GM12878 (cell line): ENCODE measurements around the gene SLC19A2. TPM values are rescaled to one million over a fixed set of nuclear protein-coding genes. Genes with fewer than 3 reads are reported as not detected.

Experiments
- ATAC-seq: fragments of 200-7000 bp; cut with Tn5 transposase; 3 replicates; pipeline ENCODE4 v1.9.1; 2020; ENCODE audit warnings: mild to moderate bottlenecking, moderate library complexity
- BruUV-seq: library from RNA; stranded (reverse); fragments of 400-500 nt; replicated peaks from 2 replicates; lab custom pipeline; 2021; lab: Mats Ljungman, UMichigan
- CTCF ChIA-PET: fragments of 300-600 bp; sonication (Branson Sonifier 250); formaldehyde crosslinking; extraction: SDS; loops from one replicate; lab custom pipeline; 2021; ENCODE audit warnings: inconsistent platforms; lab: Yijun Ruan, JAX
- POLR2A ChIA-PET: fragments of 350-600 bp; formaldehyde crosslinking; extraction: SDS; loops from one replicate; lab custom pipeline; 2021; ENCODE audit warnings: inconsistent platforms; lab: Charles Lee
- RAD21 ChIA-PET: fragments of 300-600 bp; sonication (Branson Sonifier 250); formaldehyde crosslinking; loops from one replicate; lab custom pipeline; 2023; ENCODE audit warnings: antibody characterized with exemption; ENCODE audit not compliant: unreplicated experiment; lab: Charles Lee
- SMC1A ChIA-PET: fragments of 300-600 bp; sonication (Branson Sonifier 250); formaldehyde crosslinking; loops from one replicate; lab custom pipeline; 2023; ENCODE audit not compliant: unreplicated experiment, uncharacterized antibody; lab: Charles Lee
- DNase-seq: peaks from one replicate; pipeline ENCODE4 v3.0.0-alpha.2; 2011; ENCODE audit warnings: low read depth, low spot score
- FAIRE-seq: peaks from 3 replicates; lab custom pipeline; 2011; peaks lifted over from hg19 to GRCh38; lab: Jason Lieb, UNC
- H2AFZ ChIP-seq: 2 replicates; pipeline ENCODE4 v1.6.0; 2011; ENCODE audit warnings: low read depth, low read length, control low read depth; ENCODE audit not compliant: control insufficient read depth
- H3K27ac ChIP-seq: 2 replicates; pipeline ENCODE4 v1.5.1; 2011; ENCODE audit warnings: control low read depth; ENCODE audit not compliant: control insufficient read depth, insufficient read depth
- H3K27me3 ChIP-seq, 2 experiments: replicated peaks in 1 of 2; 2 replicates each; pipeline versions ENCODE4 v1.6.0 to v1.6.1; 2011; ENCODE audit warnings: low read length in 1 of 2; ENCODE audit not compliant: control insufficient read depth in 2 of 2, insufficient read depth in 2 of 2
- H3K36me3 ChIP-seq, 2 experiments: 2 replicates each; pipeline ENCODE4 v1.5.1; 2011; ENCODE audit warnings: low read length in 1 of 2; ENCODE audit not compliant: control insufficient read depth in 2 of 2, insufficient read depth in 2 of 2
- H3K4me1 ChIP-seq: 2 replicates; pipeline ENCODE4 v1.6.1; 2011; ENCODE audit warnings: mild to moderate bottlenecking, low read length, moderate library complexity, mixed read lengths; ENCODE audit not compliant: control insufficient read depth, insufficient read depth
- H3K4me2 ChIP-seq: 2 replicates; pipeline ENCODE4 v1.6.0; 2011; ENCODE audit warnings: control low read depth; ENCODE audit not compliant: control insufficient read depth, insufficient read depth
- H3K4me3 ChIP-seq: fragments of 200-600 bp; sonication (generic); 2 replicates; pipeline ENCODE4 v1.5.1; 2016
- H3K79me2 ChIP-seq: 2 replicates; pipeline ENCODE4 v1.6.0; 2011; ENCODE audit warnings: low read length; ENCODE audit not compliant: control insufficient read depth, insufficient read depth
- H3K9ac ChIP-seq: 2 replicates; pipeline ENCODE4 v1.8.0; 2011; ENCODE audit warnings: low read length, control low read depth, mixed read lengths; ENCODE audit not compliant: control insufficient read depth, insufficient read depth
- H3K9me3 ChIP-seq: replicated peaks from 3 replicates; pipeline ENCODE4 v1.5.1; 2011; ENCODE audit warnings: mild to moderate bottlenecking, low read length; ENCODE audit not compliant: control insufficient read depth, insufficient read depth
- H4K20me1 ChIP-seq: 2 replicates; pipeline ENCODE4 v1.6.0; 2011; ENCODE audit not compliant: control insufficient read depth, insufficient read depth
- EGR1 ChIP-seq, 2 experiments: IDR thresholded peaks; 1 replicate in 1 of 2; 2 replicates in 1 of 2; pipeline ENCODE4 v1.6.1; 2011 to 2012; ENCODE audit warnings: low read depth in 2 of 2, low read length in 2 of 2, borderline replicate concordance in 1 of 2, mild to moderate bottlenecking in 1 of 2, moderate library complexity in 1 of 2
- FOXK2 ChIP-seq: fragments of 450-650 bp; IDR thresholded peaks from 2 replicates; pipeline ENCODE4 v1.6.1; 2017; ENCODE audit warnings: mild to moderate bottlenecking, moderate library complexity
- MEF2A ChIP-seq: IDR thresholded peaks from 2 replicates; pipeline ENCODE4 v1.6.1; 2011; ENCODE audit warnings: low read depth, mild to moderate bottlenecking, low read length, moderate library complexity; ENCODE audit not compliant: insufficient read depth
- MTA2 ChIP-seq: fragments of 450-650 bp; IDR thresholded peaks from 2 replicates; pipeline ENCODE4 v1.6.1; 2016; ENCODE audit warnings: low read depth, mild to moderate bottlenecking, moderate library complexity
- MYC ChIP-seq: IDR thresholded peaks from 2 replicates; pipeline ENCODE4 v1.6.1; 2011; ENCODE audit warnings: mild to moderate bottlenecking, low read length, moderate library complexity, inconsistent platforms; ENCODE audit not compliant: insufficient read depth, insufficient replicate concordance, insufficient read length, severe bottlenecking
- SMARCA5 ChIP-seq: fragments of 450-650 bp; IDR thresholded peaks from 2 replicates; pipeline ENCODE4 v1.6.1; 2017; ENCODE audit warnings: mild to moderate bottlenecking
- ZNF384 ChIP-seq: IDR thresholded peaks from 2 replicates; pipeline ENCODE4 v1.6.1; 2012; ENCODE audit warnings: low read depth, mild to moderate bottlenecking, low read length, improper control_type of control experiment, borderline replicate concordance
- WGBS: methylation state at CpG from one replicate; pipeline ENCODE4 v1.1.6; 2016; ENCODE audit warnings: low lambda C conversion rate; ENCODE audit not compliant: insufficient replicate concordance, insufficient coverage; ENCODE audit errors: missing lambda C conversion rate; 5-methylcytosine and 5-hydroxymethylcytosine counted together
- in situ Hi-C: fragments of 300-500 bp; cut with MboI; formaldehyde crosslinking; loops from 9 replicates; pipeline ENCODE4 v1.14.3; 2018; ENCODE audit warnings: mixed read lengths
- intact Hi-C: fragments of 100-400 bp; cut with micrococcal nuclease; formaldehyde crosslinking; loops from one replicate; pipeline ENCODE4 v1.14.2; 2022; ENCODE audit not compliant: unreplicated experiment
- polyA plus RNA-seq, 11 experiments: library from polyadenylated mRNA; depleted of rRNA in 4 of 11; unstranded in 6 of 11; stranded (reverse) in 5 of 11; fragments of >200 nt; fragmentation: Nextera tagmentation in 4 of 11; fragmentation: Illumina TruSeq in 1 of 11; extraction: Ambion mirVana in 4 of 11; extraction: Trizol in 1 of 11; gene quantifications; 1 replicate in 1 of 11; 2 replicates in 10 of 11; pipeline versions ENCODE4 v1.2.1 to v1.2.3, GENCODE V29; 2011 to 2016; ENCODE audit warnings: inconsistent platforms in 2 of 11, missing spikeins in 2 of 11, low read depth in 1 of 11
- total RNA-seq, 4 experiments: library from RNA; depleted of rRNA in 3 of 4; stranded (reverse); fragments of >200 nt in 3 of 4; fragmentation: Illumina TruSeq in 1 of 4; extraction: Trizol in 1 of 4; gene quantifications; 2 replicates each; pipeline versions ENCODE4 v1.2.1 to v1.2.3, GENCODE V29; 2013 to 2021
- TF ChIP-seq, protein P1 (sequence below): fragments of 450-650 bp; IDR thresholded peaks from 2 replicates; pipeline ENCODE4 v1.6.1; 2017; ENCODE audit warnings: mild to moderate bottlenecking, moderate library complexity
- TF ChIP-seq, protein P2 (sequence below): fragments of 450-650 bp; formaldehyde crosslinking; IDR thresholded peaks from 2 replicates; pipeline ENCODE4 v1.4.0; 2020; ENCODE audit warnings: mild to moderate bottlenecking, moderate library complexity
- TF ChIP-seq, protein P3 (sequence below): fragments of 450-650 bp; IDR thresholded peaks from 2 replicates; pipeline ENCODE4 v1.6.1; 2017; ENCODE audit warnings: mild to moderate bottlenecking
- TF ChIP-seq, protein P4 (sequence below): fragments of 150-350 bp; IDR thresholded peaks from 2 replicates; pipeline ENCODE4 v1.6.1; 2016; ENCODE audit warnings: low read depth, low read length

The SLC19A2 gene
- total and polyA plus RNA-seq, 10 of the 15 experiments (the other 5 are each of a cell fraction or from before 2014, with no cell fraction given) = 1.2 to 7.8 (median 2.5) TPM

DNA sequence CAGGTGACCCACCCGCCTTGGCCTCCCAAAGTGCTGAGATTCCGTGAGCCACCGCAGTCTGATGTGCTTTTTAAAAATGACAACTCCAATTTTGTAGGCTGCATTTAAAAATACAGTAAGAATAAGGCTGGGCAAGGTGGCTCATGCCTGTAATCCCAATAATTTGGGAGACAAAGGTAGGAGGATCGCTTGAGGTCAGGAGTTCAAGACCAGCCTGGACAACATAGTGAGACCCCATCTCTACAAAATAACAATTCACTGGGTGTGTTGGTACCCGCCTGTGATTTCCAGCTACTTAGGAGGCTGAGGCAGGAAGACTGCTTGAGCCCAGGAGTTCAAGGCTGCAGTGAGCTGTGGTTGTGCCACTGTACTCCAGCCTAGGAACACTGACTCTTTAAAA lies 23.4 kb downstream of the SLC19A2 start:
- SMC1A ChIA-PET = no interaction called here
- CTCF ChIA-PET = no interaction called here
- no peak overlapping the region for H3K27ac ChIP-seq
- no peaks in the 10 kb centered on the region; the same call in 1 of the 3 replicates for H3K9me3 ChIP-seq
- no peaks in the 10 kb centered on the region for H3K27me3 ChIP-seq
- H3K4me1 ChIP-seq = no peaks in the 10 kb centered on the region
- in situ Hi-C loops = no loop called here
- no peak overlapping the region for H3K4me2 ChIP-seq
- 95% methylated on average over 5 of the region's 5 CpGs for WGBS
- no peaks in the 10 kb centered on the region for H4K20me1 ChIP-seq
- H2AFZ ChIP-seq = no peak overlapping the region
- RAD21 ChIA-PET = no interaction called here
- DNase-seq = no peak
- no peak for ATAC-seq
- POLR2A ChIA-PET = no interaction called here
- no TSS peak for BruUV-seq
- H3K79me2 ChIP-seq = no peaks in the 10 kb centered on the region
- H3K9ac ChIP-seq = no peak overlapping the region
- FAIRE-seq = no peak
- intact Hi-C loops = no loop called here
- H3K36me3 ChIP-seq = no peaks in the 10 kb centered on the region
- no peak overlapping the region for H3K4me3 ChIP-seq
- no peak for TF ChIP-seq EGR1 (IDR thresholded peaks at IDR 0.05; ENCODE audit: borderline replicate concordance in 1 of 2, low read depth in 2 of 2, low read length in 2 of 2)
- no peak for TF ChIP-seq ZNF384
- TF ChIP-seq, protein P1, sequence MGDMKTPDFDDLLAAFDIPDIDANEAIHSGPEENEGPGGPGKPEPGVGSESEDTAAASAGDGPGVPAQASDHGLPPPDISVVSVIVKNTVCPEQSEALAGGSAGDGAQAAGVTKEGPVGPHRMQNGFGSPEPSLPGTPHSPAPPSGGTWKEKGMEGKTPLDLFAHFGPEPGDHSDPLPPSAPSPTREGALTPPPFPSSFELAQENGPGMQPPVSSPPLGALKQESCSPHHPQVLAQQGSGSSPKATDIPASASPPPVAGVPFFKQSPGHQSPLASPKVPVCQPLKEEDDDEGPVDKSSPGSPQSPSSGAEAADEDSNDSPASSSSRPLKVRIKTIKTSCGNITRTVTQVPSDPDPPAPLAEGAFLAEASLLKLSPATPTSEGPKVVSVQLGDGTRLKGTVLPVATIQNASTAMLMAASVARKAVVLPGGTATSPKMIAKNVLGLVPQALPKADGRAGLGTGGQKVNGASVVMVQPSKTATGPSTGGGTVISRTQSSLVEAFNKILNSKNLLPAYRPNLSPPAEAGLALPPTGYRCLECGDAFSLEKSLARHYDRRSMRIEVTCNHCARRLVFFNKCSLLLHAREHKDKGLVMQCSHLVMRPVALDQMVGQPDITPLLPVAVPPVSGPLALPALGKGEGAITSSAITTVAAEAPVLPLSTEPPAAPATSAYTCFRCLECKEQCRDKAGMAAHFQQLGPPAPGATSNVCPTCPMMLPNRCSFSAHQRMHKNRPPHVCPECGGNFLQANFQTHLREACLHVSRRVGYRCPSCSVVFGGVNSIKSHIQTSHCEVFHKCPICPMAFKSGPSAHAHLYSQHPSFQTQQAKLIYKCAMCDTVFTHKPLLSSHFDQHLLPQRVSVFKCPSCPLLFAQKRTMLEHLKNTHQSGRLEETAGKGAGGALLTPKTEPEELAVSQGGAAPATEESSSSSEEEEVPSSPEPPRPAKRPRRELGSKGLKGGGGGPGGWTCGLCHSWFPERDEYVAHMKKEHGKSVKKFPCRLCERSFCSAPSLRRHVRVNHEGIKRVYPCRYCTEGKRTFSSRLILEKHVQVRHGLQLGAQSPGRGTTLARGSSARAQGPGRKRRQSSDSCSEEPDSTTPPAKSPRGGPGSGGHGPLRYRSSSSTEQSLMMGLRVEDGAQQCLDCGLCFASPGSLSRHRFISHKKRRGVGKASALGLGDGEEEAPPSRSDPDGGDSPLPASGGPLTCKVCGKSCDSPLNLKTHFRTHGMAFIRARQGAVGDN = no peak
- TF ChIP-seq MYC = no peak
- TF ChIP-seq MEF2A = no peak
- no peak for TF ChIP-seq SMARCA5
- no peak for TF ChIP-seq MTA2
- no peak for TF ChIP-seq FOXK2
- TF ChIP-seq, protein P2, sequence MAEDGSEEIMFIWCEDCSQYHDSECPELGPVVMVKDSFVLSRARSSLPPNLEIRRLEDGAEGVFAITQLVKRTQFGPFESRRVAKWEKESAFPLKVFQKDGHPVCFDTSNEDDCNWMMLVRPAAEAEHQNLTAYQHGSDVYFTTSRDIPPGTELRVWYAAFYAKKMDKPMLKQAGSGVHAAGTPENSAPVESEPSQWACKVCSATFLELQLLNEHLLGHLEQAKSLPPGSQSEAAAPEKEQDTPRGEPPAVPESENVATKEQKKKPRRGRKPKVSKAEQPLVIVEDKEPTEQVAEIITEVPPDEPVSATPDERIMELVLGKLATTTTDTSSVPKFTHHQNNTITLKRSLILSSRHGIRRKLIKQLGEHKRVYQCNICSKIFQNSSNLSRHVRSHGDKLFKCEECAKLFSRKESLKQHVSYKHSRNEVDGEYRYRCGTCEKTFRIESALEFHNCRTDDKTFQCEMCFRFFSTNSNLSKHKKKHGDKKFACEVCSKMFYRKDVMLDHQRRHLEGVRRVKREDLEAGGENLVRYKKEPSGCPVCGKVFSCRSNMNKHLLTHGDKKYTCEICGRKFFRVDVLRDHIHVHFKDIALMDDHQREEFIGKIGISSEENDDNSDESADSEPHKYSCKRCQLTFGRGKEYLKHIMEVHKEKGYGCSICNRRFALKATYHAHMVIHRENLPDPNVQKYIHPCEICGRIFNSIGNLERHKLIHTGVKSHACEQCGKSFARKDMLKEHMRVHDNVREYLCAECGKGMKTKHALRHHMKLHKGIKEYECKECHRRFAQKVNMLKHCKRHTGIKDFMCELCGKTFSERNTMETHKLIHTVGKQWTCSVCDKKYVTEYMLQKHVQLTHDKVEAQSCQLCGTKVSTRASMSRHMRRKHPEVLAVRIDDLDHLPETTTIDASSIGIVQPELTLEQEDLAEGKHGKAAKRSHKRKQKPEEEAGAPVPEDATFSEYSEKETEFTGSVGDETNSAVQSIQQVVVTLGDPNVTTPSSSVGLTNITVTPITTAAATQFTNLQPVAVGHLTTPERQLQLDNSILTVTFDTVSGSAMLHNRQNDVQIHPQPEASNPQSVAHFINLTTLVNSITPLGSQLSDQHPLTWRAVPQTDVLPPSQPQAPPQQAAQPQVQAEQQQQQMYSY = no peak
- TF ChIP-seq, protein P3, sequence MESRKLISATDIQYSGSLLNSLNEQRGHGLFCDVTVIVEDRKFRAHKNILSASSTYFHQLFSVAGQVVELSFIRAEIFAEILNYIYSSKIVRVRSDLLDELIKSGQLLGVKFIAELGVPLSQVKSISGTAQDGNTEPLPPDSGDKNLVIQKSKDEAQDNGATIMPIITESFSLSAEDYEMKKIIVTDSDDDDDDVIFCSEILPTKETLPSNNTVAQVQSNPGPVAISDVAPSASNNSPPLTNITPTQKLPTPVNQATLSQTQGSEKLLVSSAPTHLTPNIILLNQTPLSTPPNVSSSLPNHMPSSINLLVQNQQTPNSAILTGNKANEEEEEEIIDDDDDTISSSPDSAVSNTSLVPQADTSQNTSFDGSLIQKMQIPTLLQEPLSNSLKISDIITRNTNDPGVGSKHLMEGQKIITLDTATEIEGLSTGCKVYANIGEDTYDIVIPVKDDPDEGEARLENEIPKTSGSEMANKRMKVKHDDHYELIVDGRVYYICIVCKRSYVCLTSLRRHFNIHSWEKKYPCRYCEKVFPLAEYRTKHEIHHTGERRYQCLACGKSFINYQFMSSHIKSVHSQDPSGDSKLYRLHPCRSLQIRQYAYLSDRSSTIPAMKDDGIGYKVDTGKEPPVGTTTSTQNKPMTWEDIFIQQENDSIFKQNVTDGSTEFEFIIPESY = no peak
- TF ChIP-seq, protein P4, sequence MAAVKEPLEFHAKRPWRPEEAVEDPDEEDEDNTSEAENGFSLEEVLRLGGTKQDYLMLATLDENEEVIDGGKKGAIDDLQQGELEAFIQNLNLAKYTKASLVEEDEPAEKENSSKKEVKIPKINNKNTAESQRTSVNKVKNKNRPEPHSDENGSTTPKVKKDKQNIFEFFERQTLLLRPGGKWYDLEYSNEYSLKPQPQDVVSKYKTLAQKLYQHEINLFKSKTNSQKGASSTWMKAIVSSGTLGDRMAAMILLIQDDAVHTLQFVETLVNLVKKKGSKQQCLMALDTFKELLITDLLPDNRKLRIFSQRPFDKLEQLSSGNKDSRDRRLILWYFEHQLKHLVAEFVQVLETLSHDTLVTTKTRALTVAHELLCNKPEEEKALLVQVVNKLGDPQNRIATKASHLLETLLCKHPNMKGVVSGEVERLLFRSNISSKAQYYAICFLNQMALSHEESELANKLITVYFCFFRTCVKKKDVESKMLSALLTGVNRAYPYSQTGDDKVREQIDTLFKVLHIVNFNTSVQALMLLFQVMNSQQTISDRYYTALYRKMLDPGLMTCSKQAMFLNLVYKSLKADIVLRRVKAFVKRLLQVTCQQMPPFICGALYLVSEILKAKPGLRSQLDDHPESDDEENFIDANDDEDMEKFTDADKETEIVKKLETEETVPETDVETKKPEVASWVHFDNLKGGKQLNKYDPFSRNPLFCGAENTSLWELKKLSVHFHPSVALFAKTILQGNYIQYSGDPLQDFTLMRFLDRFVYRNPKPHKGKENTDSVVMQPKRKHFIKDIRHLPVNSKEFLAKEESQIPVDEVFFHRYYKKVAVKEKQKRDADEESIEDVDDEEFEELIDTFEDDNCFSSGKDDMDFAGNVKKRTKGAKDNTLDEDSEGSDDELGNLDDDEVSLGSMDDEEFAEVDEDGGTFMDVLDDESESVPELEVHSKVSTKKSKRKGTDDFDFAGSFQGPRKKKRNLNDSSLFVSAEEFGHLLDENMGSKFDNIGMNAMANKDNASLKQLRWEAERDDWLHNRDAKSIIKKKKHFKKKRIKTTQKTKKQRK = no peak
